ENCODE data around the gene ZC3HAV1L.
A peak's percentile ranks its signal among the peaks of the same experiment; 100 is the strongest.

DNA sequence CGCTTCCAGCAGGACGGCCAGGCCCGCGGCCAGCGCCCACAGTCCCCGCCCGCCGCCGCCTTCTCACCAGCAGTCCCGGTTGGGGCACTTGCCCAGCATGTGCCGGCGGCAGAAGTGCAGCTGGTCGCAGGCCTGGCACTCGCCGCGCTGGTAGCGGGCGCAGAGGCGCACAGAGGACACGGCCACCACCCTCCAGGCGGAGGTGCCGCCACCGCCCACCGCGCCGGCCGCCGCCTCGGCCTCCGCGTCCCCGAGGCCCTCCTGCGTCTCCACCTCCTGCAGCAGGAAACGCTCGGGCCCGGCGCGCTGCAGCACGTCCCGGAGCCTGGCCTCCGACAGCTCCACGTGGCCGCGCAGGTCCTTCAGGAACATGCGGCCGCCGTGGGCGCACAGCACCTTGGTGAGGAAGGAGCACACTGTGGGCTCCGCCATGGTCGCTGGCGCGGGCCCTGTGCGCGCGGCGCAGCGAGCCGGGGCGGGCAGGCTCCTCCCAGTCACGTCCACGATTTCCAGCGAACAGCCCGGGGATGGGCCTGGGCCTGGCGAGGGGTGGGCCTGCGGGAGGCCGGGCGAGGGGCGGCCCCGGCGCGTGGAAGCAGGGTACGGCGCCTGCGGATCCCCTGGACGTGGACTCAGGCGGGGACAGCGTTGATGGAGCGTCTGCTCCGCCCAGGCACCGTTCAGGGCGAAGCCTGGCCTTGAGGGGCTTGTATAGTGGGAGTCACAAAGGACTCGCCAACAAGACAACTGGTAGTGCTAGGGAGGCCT, at the start of gene ZC3HAV1L:
- TF ChIP-seq, protein P1, sequence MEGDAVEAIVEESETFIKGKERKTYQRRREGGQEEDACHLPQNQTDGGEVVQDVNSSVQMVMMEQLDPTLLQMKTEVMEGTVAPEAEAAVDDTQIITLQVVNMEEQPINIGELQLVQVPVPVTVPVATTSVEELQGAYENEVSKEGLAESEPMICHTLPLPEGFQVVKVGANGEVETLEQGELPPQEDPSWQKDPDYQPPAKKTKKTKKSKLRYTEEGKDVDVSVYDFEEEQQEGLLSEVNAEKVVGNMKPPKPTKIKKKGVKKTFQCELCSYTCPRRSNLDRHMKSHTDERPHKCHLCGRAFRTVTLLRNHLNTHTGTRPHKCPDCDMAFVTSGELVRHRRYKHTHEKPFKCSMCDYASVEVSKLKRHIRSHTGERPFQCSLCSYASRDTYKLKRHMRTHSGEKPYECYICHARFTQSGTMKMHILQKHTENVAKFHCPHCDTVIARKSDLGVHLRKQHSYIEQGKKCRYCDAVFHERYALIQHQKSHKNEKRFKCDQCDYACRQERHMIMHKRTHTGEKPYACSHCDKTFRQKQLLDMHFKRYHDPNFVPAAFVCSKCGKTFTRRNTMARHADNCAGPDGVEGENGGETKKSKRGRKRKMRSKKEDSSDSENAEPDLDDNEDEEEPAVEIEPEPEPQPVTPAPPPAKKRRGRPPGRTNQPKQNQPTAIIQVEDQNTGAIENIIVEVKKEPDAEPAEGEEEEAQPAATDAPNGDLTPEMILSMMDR (IDR thresholded peaks at IDR 0.05; ENCODE audit: control extremely low read depth in 1 of 3, insufficient read depth in 1 of 3, low read depth in 1 of 3, low read length in 3 of 3): no peak
- TF ChIP-seq RNF2 (IDR thresholded peaks at IDR 0.05; ENCODE audit: borderline replicate concordance, low read depth, low read length, missing control alignments, poor library complexity, severe bottlenecking) (no peak), POLR2A (IDR thresholded peaks at IDR 0.05; ENCODE audit: control extremely low read depth in 1 of 2, low read depth in 2 of 2, low read length in 2 of 2) (peak; percentile 28 to 35; a peak in 2 of 3 replicates), POLR2AphosphoS5 (IDR thresholded peaks at IDR 0.05; ENCODE audit: low read depth, low read length) (peak; percentile 42; the same call in 1 of the 2 replicates), RAD21 (IDR thresholded peaks at IDR 0.05 in 1 of 2, conservative IDR thresholded peaks at IDR 0.05 in 1 of 2; ENCODE audit: low read depth in 2 of 2, low read length in 2 of 2) (no peak), EZH2 (IDR thresholded peaks at IDR 0.05; ENCODE audit: low read depth, low read length, severe bottlenecking) (peak; percentile 30)
- TF ChIP-seq, protein P2, sequence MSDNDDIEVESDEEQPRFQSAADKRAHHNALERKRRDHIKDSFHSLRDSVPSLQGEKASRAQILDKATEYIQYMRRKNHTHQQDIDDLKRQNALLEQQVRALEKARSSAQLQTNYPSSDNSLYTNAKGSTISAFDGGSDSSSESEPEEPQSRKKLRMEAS (IDR thresholded peaks at IDR 0.05): peak; percentile 94
